DMS 273 treated with DMSO at 0.1 percent for 48 hours (cell line): ENCODE results near the gene AANAT.

Experiments
- DNase-seq: peaks from one replicate; lab custom pipeline; 2025; lab: John Stamatoyannopoulos, UW

Gene AANAT

GRCh38 chr17:76467366-76467765 is at the start of gene AANAT:
Gene AANAT, plus strand, starts transcription at chr17:76467603. Its CDS starts 1,144 bp downstream, at chr17:76468747.
- peak; percentile 81 for DNase-seq

DNA sequence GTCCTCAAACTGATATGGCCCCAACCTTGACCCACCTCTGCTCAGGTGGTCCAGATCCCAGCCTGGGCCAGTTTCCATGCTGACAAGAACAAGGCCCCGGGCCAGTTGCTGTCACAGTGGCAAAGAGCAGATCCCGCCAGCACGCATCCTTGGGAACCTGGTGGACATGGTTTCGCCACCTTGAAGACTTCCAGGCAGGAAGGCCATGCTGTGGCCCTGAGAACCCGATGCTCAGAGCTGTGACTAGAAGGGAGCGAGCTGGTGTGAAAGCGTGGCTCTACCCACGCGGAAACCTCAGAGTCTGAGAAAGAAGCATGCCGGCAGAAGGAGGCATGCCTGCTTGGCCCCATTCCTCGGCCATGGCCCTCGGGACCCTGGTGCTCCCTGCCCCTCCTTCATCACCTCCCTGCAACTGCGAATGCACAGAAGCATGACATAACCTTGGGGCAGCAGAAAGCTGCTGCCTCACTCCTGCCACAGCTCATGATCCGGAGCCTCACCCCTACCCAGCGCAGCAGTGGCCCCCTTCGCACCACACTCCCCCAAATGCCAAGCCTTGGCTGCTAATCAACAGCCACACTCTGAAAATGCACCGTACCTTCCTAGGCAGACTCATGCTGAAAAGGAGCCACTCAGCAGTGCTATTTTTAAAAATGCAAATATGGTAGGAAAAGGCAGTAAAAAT is 47.7 kb upstream of the AANAT start:
- DNase-seq = no peak

DNA sequence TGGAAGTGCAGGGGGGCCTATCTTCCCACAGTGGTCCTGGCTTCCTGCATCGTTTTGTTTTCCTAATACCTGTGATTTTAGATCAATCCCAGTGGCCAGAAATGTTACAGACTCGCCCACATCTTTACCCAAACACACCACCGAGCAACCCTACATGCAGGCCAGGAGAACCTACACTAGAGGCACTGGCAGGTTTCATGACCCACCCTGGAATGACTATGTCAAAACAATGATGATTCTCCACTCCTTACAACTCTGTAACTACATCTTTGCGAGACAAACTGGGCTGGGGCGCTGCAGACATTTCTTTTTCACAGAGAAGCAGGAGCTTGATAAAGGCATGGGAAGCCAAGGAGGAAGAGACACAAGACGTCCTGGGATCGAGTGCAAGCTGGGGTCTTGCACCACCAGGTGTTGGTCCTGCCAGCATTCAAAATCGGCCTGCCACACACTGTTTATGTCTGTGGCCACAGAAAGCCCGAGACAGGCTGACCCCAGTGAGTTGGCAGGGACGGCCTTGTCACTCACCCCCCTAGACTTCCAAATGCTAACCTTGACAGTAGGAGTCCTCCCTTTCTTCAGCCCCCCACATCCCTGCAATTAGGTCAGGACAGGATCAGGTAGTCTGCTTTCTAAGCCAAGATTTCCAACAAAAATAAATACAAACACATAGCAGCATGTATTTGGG is 46.9 kb upstream of the AANAT start:
- no peak for DNase-seq

- no peak for DNase-seq
Observed at GRCh38 chr17:76421044-76421407, 46.4 kb upstream of the AANAT start.

DNA sequence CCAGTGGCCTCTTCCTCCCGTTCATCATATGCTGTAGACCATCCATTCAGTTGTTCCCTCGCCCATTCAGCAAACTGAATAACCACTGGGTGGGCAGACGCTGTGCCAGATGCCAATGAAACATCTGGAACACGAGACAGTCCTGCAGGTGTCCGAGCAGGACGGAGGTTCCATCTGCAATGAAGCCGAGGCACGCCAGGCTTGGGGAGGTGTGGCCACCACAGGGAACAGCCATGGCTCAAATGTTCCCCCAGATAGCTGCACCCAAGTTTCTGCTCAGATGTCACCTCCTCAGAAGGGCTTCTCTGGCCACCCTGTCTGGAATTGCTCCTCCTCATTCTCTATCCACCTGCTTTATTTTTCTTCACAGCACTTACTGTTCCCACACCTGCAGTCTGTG is 45.0 kb upstream of the AANAT start:
- no peak for DNase-seq

DNA sequence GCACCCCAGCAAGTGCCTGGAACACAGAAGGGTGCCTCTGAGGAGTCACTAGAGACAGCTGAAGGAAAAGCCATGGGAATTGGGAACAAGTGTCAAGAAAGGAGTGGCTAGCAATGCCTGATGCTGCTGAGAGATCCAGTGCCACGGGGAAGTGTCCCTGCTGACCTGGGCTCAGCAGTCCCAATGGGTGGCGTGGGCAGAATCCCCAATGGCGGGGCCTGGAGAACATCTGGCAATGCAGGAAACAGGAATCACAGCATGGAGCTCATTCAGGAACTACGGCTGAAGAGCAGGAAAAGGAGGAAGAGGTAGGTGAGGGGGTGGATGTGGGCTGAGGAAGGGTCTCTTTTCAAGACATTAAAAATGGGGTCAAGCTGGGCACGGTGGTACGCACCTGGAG is 44.5 kb upstream of the AANAT start:
- no peak for DNase-seq

DNA sequence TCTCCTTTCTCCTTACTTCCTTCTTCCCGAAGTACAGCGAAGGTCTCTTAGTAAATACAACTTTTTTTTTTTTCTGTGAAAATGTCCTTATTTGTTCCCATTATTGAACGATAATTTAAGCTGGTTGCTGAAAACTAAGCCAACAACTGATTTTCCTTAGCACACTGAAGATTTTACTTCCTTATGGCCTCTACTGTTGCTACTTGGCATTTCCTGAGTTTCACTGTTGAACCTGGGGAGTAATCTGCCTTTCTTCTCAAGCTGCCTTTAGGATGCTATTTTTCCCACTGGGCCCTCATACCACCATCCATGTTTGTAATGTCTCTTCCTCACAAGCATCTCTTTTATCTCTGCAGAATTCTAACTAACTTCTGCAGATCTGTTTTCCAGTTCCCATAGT is 40.5 kb upstream of the AANAT start:
- no peak for DNase-seq

- DNase-seq = no peak
Observed at GRCh38 chr17:76427501-76428231, 39.7 kb upstream of the AANAT start.

- DNase-seq = no peak
Observed at GRCh38 chr17:76428511-76428910, 38.9 kb upstream of the AANAT start.

DNA sequence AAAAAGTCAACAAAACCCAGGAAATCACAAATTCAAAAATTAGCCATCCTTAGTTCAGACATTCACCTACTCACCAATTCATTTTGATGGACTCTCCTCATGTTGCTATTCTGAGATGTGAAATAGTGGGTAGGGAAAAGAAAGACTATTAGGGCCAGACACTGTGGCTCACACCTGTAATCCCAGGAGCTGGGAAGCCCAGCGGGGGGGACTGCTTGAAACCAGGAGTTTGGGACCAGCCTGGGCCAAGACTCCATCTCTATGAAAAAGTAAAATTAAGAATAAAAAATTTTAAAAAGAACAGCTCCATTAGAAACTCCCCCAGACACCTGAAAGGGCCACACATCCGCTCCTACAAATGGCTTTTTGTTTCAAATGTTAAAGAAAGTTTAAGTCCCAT is 35.9 kb upstream of the AANAT start:
- no peak for DNase-seq

GRCh38 chr17:76432004-76432403 is 35.4 kb upstream of the AANAT start:
- no peak for DNase-seq

DNA sequence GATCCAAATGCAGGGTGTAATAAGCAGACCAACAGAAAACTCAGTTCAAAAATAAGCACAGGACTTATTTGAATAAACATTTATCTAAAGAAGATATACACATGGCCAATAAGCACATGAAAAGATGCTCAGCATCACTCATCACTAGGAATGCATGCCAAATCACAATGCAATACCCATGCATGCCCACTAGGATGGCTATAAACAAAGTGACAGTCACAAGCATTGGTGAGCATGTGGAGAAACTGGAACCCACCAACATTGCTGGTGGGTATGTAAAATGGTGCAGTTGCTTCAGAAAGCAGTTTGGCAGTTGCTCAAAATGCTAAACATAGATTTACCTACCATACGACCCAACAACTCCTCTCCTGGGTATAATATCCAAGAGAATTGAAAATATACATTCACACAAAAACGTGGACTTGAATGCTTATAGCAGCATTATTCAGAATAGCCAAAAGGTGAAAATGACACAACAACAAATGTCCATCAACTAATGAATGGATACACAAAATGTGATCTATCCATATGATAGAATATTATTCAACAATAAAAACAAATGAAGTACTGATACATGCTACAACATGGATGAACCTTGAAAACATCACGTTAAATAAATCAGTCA is 34.6 kb upstream of the AANAT start:
- no peak for DNase-seq

- DNase-seq = no peak
Observed at GRCh38 chr17:76433693-76434092, 33.7 kb upstream of the AANAT start.

- no peak for DNase-seq
Observed at GRCh38 chr17:76434870-76435269, 32.5 kb upstream of the AANAT start.

- DNase-seq = no peak
Observed at GRCh38 chr17:76435751-76436150, 31.7 kb upstream of the AANAT start.

GRCh38 chr17:76437467-76438402 is 29.7 kb upstream of the AANAT start:
- no peak for DNase-seq

DNA sequence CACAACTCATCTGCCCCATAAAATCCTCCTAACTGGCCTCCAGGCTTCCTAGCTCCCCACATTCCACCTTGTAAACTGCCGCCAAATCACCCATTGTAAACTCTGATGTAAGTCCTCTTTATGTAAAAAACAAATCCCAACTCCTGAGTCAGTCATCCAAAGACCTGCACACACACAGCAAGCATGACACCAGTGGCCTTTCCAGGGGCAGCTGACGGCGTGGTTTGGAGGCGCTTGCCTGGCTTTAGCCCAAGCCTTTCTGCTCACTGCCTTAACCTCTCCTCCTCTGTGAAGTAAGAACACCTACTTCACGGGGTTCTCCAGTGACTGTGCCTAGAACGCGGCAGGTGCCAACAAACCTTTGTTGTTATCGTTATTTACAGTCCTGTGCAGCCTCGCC is 28.5 kb upstream of the AANAT start:
- no peak for DNase-seq

DNA sequence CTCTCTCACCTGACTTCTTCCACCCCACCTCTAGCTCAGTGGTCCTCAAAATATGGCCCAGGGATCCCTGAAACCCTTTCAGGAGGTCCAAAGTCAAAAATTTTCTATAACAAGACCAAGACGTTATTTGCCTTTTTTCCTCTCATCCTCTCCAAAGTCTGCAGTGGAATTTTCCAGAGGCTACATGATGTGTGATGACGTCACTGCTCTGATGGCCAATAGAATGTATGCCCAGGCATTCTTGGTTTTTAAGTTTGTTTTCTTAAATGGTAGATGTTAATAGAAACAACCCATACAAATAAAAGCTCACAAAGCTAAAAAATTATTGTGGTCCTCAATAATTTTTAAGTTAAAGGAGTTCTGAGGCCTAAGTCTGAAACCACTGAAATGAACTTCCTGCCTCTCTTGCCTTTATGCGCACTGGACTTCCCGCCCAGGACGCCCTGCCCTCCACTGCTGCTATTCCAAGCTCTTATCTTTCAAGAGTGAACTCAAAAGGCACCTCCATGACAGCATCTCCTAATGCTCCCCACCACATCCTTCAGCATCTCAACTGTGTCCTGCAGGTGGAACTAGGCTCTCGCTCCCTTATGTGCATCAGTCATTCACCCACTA is 28.0 kb upstream of the AANAT start:
- no peak for DNase-seq

GRCh38 chr17:76440751-76441362 is 26.5 kb upstream of the AANAT start:
- DNase-seq = no peak

DNA sequence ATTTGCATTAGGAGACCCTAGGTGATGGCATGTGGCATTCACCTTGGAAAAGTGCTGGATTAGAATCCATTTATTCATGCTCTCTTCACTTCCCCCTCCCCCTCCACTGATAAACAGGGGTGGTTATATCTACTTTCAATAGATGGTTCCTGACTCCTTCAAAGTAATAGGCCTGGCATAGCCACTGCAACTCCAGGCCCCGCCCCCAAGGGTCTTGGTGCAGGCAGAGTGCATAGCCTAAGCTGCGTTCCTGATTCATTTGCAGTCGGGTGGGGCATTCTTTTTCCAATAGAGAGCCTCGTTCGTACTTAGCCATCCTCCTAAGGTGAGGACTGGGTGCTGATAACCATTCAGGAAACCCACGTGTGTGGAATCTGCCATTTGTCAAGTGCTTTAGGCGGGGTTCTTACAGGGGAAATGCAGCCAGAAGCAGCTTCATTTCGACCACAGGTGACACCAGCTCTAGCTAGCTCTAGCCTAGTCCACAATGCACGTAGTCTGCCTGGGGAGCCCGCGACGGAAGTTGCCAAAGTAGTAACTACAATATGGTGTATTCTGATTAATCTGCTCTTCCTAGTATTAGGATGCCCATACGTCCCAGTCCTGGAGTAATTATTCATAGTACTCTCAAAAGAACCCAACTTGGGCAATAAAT is 25.6 kb upstream of the AANAT start:
- DNase-seq = no peak
